HL-60/S4 treated with phorbol 12-myristate 13-acetate at 8.2 ng/mL for 4 days and 3 days (cell line): ENCODE data around the gene VPS4B.
"Not testable (repeated sequence)": the region's sequence is repeated elsewhere in the genome, so short reads cannot be mapped to it uniquely, and the experiment has no call there.

ENCODE experiments used
- in situ Hi-C: fragments of 300-500 bp; cut with MboI; formaldehyde crosslinking; loops from 2 replicates; pipeline ENCODE4 v1.15.0; 2022; ENCODE audit warnings: low sequenced_read_pairs

The VPS4B gene

DNA sequence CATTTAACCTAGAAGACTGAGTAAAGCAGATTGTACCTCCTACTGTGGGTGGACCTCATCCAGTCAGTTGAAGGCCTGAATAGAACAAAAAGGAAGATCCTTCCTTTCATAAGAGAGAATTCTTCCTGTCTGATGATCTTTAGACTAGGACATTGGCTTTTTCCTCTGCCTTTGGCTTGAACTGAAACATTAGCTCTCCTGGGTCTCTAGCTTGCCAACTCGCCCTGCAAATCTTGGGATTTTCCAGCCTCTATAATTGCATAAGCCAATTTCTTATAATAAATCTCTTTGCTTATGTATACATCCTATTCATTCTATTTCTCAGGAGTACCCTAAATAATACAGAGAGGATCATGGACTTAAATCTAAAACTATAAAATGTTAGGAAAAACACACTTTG is 49.1 kb downstream of the VPS4B start:
- in situ Hi-C loops = no loop called here

- in situ Hi-C loops = no loop called here
These were observed 53.7 kb downstream of the VPS4B start for GRCh38 chr18:63368611-63369010.

DNA sequence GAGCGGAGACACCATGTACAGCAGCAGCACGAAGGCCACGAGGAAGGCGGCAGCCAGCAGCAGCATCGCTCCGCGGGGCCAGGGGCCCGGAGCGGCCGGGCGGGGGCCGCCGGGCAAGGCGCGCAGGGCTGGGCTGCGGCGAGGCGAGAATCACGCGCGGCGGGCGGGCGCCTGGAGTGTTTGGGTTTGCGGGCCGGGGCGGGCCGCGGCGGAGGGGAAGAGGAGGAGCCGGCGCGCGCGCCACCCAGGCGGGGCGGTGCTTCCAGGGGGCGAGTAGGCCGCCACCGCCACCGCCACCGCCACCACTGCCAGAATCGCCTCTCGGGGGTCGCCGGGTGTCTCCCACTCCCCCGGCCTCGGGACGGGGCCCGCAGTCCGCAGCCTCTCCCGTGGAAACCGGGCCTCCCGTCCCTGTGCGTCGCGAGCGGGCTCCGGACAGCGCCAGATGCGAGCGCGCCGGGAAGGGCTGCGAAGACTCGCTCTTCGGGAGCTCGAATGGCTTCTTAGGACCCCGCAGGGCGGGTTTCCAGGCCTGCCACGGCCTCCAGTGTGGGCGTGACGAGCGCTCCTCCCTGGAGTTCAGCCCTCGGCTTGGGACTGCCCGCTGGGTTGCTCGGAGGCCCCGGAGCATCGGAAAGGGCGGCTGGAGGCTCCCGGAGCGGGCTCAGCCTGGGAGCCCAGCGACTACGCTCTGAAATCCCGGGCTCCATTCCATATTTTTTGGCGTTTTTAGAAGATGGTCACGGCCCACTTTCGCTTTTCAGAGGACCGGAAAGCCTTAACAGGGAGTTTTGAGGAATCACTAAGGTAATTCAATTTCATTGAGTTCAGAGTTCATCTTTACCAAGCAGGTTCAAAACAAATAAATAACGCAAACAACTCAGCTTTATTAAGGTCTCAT is 55.0 kb downstream of the VPS4B start, which contains the start of gene KDSR:
TSS of gene KDSR (minus strand) at position 154 of the 901 bp plus-strand sequence. CDS start at position 66, 88 bp downstream.
- in situ Hi-C loops = no loop called here

DNA sequence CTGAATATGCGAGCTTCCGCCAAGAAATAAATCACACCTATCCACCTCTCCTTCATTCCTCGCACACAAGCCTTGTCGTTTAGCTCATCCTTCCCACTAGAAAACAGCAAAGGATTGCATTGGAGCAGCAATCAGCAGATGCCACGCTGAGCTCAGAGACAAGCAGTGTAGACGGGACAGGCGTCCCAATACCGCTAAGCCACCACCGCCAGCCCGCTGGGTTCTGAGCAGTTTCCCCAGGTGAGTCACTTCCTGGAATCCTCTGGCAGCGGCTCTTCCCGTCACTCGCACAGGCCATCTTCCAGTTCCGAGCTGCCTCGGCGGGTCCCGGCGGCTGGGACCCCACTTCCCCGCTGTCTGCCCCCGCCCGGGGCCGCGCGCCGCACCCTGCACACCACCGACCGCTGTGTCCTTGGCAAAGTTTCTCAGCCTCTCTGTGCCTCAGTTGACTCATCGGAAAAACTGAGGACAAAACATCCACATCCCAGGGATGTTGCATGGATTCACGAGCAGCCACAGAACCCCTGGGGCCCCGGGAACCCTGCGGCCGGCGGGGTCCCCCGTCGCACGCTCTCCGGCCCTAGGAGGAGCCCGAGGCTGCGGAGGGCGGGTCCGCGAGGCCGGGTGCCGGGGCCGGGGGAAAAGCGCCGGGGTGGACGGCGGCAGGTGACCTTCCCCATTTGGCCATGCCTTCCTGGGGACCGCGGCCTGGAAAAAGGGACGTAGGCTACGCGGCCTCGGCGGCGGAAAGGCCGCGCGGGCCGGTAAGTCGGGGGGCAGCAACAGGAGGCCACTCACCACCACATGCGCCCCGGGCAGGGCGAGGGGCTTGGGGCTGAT is 55.8 kb downstream of the VPS4B start:
- in situ Hi-C loops = no loop called here

- in situ Hi-C loops = no loop called here
These were observed 56.4 kb downstream of the VPS4B start for GRCh38 chr18:63365876-63366212.

DNA sequence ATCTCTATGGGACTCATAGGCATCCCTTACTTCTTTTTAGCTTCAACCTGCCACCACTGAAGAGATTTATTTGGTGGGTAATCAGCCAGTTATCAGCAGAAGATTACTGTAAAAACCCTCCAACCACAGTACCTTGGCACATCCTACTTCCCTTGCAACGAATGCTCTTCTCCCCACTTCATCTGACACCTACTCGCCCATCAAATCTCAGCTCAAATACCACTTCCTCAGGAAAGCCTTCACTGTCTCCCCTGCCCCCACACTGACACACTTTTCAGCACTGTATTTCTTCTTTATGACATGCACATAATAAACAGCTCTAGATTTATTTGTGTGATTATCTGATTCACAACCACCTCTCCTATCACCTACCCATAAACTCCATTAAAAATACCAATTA is 58.3 kb downstream of the VPS4B start:
- in situ Hi-C loops = no loop called here

DNA sequence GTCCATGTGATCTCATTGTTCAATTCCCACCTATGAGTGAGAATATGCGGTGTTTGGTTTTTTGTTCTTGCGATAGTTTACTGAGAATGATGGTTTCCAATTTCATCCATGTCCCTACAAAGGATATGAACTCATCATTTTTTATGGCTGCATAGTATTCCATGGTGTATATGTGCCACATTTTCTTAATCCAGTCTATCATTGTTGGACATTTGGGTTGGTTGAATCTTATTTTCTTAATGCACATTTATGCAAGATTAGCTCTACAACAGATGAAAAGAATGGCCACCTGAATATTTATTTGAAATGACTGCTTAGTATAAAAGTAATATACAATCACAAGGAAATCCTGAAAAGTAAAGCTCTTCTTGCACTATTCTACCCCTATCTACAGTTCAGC is 58.9 kb downstream of the VPS4B start:
- in situ Hi-C loops = not testable (repeated sequence)

DNA sequence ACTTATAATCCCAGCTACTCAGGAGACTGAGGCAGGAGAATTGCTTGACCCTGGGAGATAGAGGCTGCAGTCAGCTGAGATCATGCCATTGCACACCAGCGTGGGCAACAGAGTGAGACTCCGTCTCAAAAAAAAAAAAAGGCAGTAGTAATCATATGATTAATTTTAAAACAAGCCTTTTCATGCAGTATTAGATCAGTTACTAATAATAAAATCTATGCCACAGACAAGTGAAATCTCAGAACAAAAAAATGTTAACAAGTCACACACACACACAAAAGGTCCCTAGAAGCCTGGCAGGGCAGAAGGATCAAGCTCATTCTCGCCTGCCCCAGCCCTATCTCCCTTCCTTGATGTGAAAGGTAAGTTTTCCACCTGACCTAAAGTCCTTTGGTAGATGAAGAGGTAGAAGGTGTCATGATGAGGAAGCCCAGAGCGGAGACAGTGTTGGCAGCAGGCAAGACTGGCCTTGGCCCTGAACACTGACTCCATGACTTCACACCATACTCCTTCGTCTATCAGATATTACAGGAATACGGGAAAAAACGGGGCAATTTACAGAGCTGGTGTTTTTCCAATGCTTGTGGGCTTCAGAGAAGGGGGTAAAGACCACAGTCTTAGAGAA is 65.9 kb downstream of the VPS4B start:
- in situ Hi-C loops = no loop called here

- in situ Hi-C loops = no loop called here
These were observed 72.0 kb downstream of the VPS4B start for GRCh38 chr18:63350230-63350629.

- in situ Hi-C loops = no loop called here
These were observed 73.7 kb downstream of the VPS4B start for GRCh38 chr18:63348508-63349136.

DNA sequence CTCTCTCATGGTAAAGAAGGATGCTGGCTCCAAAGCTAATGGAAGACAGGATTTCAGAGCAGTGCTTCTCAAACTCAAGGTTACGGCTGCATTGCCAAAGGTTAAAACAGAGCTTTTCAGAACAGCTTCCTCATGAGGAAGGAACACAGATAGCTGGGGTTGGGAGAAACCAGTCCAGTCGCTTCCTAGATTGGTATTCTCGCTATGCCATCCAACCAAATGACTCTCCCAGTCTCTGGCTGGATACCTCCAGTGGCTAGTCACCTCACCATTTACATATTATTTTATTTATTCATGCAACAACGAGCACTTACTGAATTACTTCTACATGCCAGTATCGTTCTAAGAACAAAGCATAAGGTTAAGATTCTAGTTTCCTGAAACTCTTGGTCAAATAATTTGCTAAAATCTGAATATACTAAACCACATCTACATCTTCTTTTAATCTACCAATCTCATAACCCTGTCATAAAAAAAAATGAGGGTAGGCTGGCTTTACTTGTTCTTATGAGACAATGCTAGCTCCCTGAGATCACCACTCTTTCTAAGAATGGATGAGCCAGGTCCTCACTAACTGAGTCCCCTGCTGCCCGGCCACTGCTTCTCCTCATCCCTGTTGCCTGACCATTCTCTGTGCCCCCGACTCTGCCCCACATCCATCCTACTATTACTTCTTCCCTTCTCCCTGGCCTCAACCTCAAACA is 75.6 kb downstream of the VPS4B start:
- in situ Hi-C loops = no loop called here

DNA sequence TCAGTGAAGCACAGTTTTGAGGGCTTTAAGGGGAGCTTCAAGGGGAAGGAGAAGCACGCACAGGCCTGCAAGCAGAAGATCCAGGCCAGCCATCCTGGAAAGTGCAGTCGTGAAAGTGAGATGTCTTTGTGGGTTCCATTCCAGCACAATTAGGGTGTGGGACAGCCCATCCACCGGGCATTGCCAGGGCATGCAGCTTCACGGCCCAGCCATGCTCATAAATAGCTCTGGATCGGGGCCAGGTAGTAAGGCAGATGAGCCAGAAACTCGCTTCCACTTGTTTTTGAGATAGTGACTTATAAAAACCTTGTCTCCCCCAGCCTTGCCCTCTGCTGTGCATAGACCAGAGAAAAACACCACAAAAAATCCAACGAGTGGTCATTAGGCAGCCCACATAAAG is 76.2 kb downstream of the VPS4B start:
- in situ Hi-C loops = no loop called here

GRCh38 chr18:63344918-63345317 is 77.4 kb downstream of the VPS4B start:
- in situ Hi-C loops = no loop called here

- in situ Hi-C loops = no loop called here
These were observed 78.0 kb downstream of the VPS4B start for GRCh38 chr18:63344263-63344662.

DNA sequence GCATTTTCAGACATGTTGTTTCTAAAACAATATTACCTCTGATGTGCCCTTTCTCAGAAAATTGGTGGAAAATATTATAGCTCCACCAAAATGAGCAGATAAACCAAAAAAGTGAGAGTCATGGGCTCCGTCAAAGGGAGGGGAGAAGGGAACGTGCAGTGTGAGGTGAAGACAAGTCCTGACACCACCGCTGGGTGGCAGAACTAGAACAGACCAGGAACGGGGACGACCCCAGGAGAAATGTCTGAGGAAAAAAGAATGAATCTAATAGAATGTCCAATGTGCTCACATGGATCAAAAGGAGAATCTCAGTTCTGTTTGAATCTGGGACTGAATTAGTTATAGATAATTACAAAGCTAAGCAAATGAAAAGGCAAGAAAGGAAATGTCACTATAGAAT is 80.1 kb downstream of the VPS4B start:
- in situ Hi-C loops = no loop called here

DNA sequence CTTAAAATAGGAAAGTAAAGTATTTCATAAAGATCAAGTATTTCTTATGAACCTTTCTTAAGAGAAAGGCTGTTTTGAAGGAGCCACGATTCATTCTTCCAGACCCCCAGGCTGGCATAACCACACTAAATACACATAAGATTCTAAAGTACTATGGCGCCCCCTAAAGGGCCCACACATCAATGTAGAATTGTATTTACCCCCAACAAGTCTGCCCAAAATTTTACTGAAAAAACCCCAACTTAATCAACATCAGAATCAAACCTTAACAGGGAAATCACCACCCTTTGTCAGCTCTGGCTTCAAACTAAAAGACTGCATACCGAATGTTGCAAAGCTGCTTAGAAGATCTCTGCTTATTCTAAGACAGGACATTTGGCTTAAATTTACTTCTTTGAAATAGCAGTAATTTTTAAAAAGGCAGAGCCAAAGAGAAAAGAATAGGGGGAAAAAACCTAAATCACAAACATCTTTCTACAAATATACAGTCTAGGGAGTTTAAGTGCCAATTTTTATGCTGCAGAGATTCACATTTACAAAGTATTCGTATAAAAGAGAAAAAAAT is 82.3 kb downstream of the VPS4B start:
- in situ Hi-C loops = no loop called here
